Measurements from ENCODE around the gene FYN.

Gene FYN

DNA sequence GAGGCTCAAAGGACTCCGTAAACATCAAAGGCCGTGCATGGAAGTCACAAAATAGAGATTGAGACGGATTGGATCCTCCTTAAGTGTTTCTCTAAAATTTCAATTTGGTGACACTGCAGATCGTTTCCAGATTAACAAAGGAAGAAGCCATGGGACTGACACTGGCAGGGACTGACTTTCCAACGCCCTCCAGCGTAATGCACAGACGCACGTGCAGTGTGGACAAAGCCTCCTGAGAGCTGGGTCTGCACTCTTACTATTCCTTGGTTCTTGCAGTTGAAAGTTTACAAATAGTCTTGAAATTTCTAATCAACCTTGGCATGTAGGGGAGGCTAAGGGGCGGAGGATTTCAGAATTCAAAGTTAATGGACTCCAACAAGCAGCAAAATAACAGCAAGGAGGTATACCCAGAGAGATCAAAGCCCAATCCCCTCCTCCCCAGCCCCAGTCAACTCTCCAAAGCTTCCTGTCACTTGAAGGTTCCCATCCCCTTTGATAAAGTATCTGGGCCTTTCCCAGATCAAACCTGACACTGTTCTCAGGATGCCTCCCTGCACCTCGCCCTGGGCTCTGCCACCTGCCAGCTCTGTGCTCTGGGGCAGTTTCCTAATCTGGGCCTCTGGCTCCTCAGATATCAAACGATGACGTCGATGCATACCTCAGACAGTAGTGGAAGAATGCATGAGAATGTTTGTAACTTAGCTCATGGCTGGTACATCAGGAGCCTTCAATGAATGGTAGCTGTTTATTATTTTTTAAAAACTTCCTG is 161.1 kb downstream of the FYN start:
- Histone ChIP-seq H3K4me1 (ENCODE audit: control insufficient read depth, insufficient read depth, low read length) (peaks cover 10% of the 10 kb centered on the region), H3K36me3 (ENCODE audit: control insufficient read depth in 2 of 2, insufficient read depth in 1 of 2, low read length in 2 of 2) (peaks cover 0 to 55% of the 10 kb centered on the region in 2 experiments; a peak in 1 of 3 replicates), H3K27ac (ENCODE audit: extremely low read depth, low read depth, low read length) (no peak overlapping the region), H3K9me3 (ENCODE audit: control insufficient read depth, insufficient read depth, low read depth, low read length) (no peaks in the 10 kb centered on the region), H3K4me3 (ENCODE audit: low read depth, low read length) (no peak overlapping the region)
- TF ChIP-seq ZBTB17 (tag by site-specific recombination; IDR thresholded peaks at IDR 0.05): peak; percentile 75
- 0 out of 2 replicates have a peak, but pooled peaks have one; percentile 16 for TF ChIP-seq IKZF3 (tag by site-specific recombination; IDR thresholded peaks at IDR 0.05)
- TF ChIP-seq, protein P1, sequence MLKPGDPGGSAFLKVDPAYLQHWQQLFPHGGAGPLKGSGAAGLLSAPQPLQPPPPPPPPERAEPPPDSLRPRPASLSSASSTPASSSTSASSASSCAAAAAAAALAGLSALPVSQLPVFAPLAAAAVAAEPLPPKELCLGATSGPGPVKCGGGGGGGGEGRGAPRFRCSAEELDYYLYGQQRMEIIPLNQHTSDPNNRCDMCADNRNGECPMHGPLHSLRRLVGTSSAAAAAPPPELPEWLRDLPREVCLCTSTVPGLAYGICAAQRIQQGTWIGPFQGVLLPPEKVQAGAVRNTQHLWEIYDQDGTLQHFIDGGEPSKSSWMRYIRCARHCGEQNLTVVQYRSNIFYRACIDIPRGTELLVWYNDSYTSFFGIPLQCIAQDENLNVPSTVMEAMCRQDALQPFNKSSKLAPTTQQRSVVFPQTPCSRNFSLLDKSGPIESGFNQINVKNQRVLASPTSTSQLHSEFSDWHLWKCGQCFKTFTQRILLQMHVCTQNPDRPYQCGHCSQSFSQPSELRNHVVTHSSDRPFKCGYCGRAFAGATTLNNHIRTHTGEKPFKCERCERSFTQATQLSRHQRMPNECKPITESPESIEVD (tag by site-specific recombination; IDR thresholded peaks at IDR 0.05): no peak
- peak; percentile 70 for TF ChIP-seq ZBTB21 (tag by site-specific recombination; IDR thresholded peaks at IDR 0.05)
- no peak for TF ChIP-seq ZNF426 (tag by site-specific recombination; IDR thresholded peaks at IDR 0.05)
- no peak for TF ChIP-seq ZNF416 (tag by site-specific recombination; IDR thresholded peaks at IDR 0.05)
- peak; percentile 69 for TF ChIP-seq ZNF629 (tag by site-specific recombination; IDR thresholded peaks at IDR 0.05)
- TF ChIP-seq, protein P2, sequence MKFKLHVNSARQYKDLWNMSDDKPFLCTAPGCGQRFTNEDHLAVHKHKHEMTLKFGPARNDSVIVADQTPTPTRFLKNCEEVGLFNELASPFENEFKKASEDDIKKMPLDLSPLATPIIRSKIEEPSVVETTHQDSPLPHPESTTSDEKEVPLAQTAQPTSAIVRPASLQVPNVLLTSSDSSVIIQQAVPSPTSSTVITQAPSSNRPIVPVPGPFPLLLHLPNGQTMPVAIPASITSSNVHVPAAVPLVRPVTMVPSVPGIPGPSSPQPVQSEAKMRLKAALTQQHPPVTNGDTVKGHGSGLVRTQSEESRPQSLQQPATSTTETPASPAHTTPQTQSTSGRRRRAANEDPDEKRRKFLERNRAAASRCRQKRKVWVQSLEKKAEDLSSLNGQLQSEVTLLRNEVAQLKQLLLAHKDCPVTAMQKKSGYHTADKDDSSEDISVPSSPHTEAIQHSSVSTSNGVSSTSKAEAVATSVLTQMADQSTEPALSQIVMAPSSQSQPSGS (tag by site-specific recombination; IDR thresholded peaks at IDR 0.05; ENCODE audit: low read depth): peak; percentile 88
- TF ChIP-seq ZXDB (tag by site-specific recombination; IDR thresholded peaks at IDR 0.05): peak; percentile 38; the same call in 1 of the 2 replicates
- 0 out of 2 replicates have a peak, but pooled peaks have one; percentile 30 for TF ChIP-seq ZBTB20 (tag by site-specific recombination; IDR thresholded peaks at IDR 0.05)
- TF ChIP-seq, protein P3, sequence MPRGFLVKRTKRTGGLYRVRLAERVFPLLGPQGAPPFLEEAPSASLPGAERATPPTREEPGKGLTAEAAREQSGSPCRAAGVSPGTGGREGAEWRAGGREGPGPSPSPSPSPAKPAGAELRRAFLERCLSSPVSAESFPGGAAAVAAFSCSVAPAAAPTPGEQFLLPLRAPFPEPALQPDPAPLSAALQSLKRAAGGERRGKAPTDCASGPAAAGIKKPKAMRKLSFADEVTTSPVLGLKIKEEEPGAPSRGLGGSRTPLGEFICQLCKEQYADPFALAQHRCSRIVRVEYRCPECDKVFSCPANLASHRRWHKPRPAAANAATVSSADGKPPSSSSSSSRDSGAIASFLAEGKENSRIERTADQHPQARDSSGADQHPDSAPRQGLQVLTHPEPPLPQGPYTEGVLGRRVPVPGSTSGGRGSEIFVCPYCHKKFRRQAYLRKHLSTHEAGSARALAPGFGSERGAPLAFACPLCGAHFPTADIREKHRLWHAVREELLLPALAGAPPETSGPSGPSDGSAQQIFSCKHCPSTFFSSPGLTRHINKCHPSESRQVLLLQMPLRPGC (tag by site-specific recombination; IDR thresholded peaks at IDR 0.05): peak; percentile 41; the same call in 1 of the 2 replicates
- TF ChIP-seq, protein P4, sequence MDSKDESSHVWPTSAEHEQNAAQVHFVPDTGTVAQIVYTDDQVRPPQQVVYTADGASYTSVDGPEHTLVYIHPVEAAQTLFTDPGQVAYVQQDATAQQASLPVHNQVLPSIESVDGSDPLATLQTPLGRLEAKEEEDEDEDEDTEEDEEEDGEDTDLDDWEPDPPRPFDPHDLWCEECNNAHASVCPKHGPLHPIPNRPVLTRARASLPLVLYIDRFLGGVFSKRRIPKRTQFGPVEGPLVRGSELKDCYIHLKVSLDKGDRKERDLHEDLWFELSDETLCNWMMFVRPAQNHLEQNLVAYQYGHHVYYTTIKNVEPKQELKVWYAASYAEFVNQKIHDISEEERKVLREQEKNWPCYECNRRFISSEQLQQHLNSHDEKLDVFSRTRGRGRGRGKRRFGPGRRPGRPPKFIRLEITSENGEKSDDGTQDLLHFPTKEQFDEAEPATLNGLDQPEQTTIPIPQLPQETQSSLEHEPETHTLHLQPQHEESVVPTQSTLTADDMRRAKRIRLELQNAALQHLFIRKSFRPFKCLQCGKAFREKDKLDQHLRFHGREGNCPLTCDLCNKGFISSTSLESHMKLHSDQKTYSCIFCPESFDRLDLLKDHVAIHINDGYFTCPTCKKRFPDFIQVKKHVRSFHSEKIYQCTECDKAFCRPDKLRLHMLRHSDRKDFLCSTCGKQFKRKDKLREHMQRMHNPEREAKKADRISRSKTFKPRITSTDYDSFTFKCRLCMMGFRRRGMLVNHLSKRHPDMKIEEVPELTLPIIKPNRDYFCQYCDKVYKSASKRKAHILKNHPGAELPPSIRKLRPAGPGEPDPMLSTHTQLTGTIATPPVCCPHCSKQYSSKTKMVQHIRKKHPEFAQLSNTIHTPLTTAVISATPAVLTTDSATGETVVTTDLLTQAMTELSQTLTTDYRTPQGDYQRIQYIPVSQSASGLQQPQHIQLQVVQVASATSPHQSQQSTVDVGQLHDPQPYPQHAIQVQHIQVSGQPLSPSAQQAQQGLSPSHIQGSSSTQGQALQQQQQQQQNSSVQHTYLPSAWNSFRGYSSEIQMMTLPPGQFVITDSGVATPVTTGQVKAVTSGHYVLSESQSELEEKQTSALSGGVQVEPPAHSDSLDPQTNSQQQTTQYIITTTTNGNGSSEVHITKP (tag by site-specific recombination; IDR thresholded peaks at IDR 0.05): 0 out of 2 replicates have a peak, but pooled peaks have one; percentile 34
- peak; percentile 64; the same call in 1 of the 2 replicates for TF ChIP-seq ZSCAN16 (tag by site-specific recombination; IDR thresholded peaks at IDR 0.05)
- ChIA-PET POLR2A (interaction anchor here (1.3 kb wide), 1 partner anchor 331 kb away, joined by 7 read pairs; no protein-coding TSS in a partner anchor), CTCF (interaction anchor here (0.6 to 1.8 kb wide), 6 partner anchors 42 to 453 kb away, joined by 4 to 10 read pairs (median 8); a partner anchor contains a TSS)

DNA sequence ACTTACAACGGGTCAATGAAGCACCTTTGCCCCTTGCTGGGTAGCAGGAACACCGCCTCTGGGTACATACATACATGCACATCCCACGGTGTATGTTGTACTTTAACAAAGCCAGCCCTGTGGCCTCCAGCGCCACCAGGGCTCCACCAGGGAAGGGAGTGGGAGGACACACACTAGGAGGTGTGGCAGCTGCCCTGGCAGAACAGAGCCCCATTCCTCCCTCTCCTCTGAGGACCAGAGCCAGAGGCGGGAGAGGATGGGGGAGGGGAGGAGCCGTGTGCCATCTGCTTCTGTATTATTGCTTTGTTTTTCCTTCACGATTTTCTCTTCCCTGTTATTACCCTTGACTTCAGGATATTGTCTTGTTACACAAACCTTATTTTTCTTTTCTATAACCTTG is 161.8 kb downstream of the FYN start:
- Histone ChIP-seq H3K4me3 (ENCODE audit: low read depth, low read length) (no peak overlapping the region), H3K9me3 (ENCODE audit: control insufficient read depth, insufficient read depth, low read depth, low read length) (no peaks in the 10 kb centered on the region), H3K4me1 (ENCODE audit: control insufficient read depth, insufficient read depth, low read length) (peaks cover 10% of the 10 kb centered on the region), H3K27ac (ENCODE audit: extremely low read depth, low read depth, low read length) (no peak overlapping the region), H3K36me3 (ENCODE audit: control insufficient read depth in 2 of 2, insufficient read depth in 1 of 2, low read length in 2 of 2) (peaks cover 0 to 61% of the 10 kb centered on the region in 2 experiments; a peak in 1 of 3 replicates)
- ChIA-PET POLR2A (no interaction called here), CTCF (interaction anchor here (0.5 to 9.2 kb wide), 10 partner anchors 25 to 452 kb away, joined by 3 to 139 read pairs (median 6); a partner anchor contains a TSS)
- TF ChIP-seq, protein P3 (tag by site-specific recombination; IDR thresholded peaks at IDR 0.05): no peak
- TF ChIP-seq EGR2 (tag by site-specific recombination; IDR thresholded peaks at IDR 0.05; ENCODE audit: low read depth) (peak; percentile 69), YY1 (tag by site-specific recombination; IDR thresholded peaks at IDR 0.05) (no peak), ZNF221 (tag by site-specific recombination; IDR thresholded peaks at IDR 0.05; ENCODE audit: borderline replicate concordance) (no peak)
- TF ChIP-seq, protein P5, sequence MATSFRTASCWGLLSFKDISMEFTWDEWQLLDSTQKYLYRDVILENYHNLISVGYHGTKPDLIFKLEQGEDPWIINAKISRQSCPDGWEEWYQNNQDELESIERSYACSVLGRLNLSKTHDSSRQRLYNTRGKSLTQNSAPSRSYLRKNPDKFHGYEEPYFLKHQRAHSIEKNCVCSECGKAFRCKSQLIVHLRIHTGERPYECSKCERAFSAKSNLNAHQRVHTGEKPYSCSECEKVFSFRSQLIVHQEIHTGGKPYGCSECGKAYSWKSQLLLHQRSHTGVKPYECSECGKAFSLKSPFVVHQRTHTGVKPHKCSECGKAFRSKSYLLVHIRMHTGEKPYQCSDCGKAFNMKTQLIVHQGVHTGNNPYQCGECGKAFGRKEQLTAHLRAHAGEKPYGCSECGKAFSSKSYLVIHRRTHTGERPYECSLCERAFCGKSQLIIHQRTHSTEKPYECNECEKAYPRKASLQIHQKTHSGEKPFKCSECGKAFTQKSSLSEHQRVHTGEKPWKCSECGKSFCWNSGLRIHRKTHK (tag by site-specific recombination; IDR thresholded peaks at IDR 0.05): no peak
- TF ChIP-seq, protein P6, sequence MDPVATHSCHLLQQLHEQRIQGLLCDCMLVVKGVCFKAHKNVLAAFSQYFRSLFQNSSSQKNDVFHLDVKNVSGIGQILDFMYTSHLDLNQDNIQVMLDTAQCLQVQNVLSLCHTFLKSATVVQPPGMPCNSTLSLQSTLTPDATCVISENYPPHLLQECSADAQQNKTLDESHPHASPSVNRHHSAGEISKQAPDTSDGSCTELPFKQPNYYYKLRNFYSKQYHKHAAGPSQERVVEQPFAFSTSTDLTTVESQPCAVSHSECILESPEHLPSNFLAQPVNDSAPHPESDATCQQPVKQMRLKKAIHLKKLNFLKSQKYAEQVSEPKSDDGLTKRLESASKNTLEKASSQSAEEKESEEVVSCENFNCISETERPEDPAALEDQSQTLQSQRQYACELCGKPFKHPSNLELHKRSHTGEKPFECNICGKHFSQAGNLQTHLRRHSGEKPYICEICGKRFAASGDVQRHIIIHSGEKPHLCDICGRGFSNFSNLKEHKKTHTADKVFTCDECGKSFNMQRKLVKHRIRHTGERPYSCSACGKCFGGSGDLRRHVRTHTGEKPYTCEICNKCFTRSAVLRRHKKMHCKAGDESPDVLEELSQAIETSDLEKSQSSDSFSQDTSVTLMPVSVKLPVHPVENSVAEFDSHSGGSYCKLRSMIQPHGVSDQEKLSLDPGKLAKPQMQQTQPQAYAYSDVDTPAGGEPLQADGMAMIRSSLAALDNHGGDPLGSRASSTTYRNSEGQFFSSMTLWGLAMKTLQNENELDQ (tag by site-specific recombination; IDR thresholded peaks at IDR 0.05; ENCODE audit: low read depth): no peak

Measured in HEK293 (cell line).